A673 (cell line): ENCODE data around the gene SLC25A45.

Source experiments
- CTCF ChIP-seq: fragments of 300-800, 200-600 bp; sonication (generic); conservative IDR thresholded peaks from 2 replicates; pipeline ENCODE4 v1.5.1; 2017; ENCODE audit warnings: low read depth, mild to moderate bottlenecking, antibody characterized with exemption, low read length, moderate library complexity, mixed read lengths
- EZH2 ChIP-seq: fragments of 200-600 bp; sonication (generic); IDR thresholded peaks from 2 replicates; pipeline ENCODE4 v1.6.1; 2017; ENCODE audit warnings: borderline replicate concordance, low read depth, mild to moderate bottlenecking, mixed read lengths, antibody characterized with exemption, low read length; ENCODE audit not compliant: poor library complexity, severe bottlenecking

- TF ChIP-seq EZH2: no peak
- TF ChIP-seq CTCF: no peak
These were observed 21.2 kb upstream of the SLC25A45 start for GRCh38 chr11:65403607-65404121.
